ENCODE data around the gene ABCB6.

DNA sequence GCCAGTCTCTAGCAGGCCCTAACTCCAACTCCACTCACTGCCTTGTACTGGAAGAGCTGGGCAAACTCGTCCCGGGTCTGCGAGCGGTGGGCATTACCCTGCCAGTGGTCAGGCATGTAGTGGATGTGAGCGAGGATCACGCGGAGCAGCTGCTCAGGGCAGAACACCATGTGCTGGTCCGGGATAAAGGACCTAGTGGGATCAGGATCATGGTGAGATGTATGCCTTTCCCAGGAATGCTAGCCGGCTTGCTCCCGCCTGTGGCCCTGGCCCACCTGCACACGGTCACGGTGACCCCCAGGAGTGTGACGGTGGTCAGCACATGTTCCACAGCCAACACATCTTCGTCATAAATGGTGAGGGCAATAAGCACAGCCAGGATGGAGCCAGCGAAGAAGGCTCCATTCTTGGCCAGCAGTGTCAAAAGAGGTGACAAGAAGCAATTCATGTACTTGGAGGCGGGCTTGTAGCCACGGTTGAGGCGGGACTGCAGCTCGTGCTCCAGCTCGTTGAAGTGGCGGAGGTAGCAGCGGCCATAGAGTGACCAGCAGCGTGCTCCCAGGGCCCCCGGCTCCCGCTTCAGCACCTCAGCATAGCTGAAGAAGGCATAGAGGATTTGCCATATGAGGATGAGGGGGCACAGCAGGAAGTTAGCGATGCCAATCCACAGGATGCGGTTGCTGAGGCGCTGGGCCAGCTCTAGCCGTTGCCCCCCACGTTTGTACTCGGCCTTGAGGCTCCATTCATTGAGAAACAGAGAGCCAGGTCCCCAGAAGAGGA is 5.3 kb upstream of the ABCB6 start:
- no peak for TF ChIP-seq POLR2A (IDR thresholded peaks at IDR 0.05; ENCODE audit: low read length)
- TF ChIP-seq GATA1 (IDR thresholded peaks at IDR 0.05; ENCODE audit: low read depth, low read length): no peak

All from erythroblast (primary cell).